Stromal cell of bone marrow (primary cell): ENCODE data around the gene SAMD14.

Experiments used
- DNase-seq: peaks from one replicate; pipeline ENCODE4 v3.0.0-alpha.2; 2012; ENCODE audit warnings: low read depth

Gene SAMD14

DNA sequence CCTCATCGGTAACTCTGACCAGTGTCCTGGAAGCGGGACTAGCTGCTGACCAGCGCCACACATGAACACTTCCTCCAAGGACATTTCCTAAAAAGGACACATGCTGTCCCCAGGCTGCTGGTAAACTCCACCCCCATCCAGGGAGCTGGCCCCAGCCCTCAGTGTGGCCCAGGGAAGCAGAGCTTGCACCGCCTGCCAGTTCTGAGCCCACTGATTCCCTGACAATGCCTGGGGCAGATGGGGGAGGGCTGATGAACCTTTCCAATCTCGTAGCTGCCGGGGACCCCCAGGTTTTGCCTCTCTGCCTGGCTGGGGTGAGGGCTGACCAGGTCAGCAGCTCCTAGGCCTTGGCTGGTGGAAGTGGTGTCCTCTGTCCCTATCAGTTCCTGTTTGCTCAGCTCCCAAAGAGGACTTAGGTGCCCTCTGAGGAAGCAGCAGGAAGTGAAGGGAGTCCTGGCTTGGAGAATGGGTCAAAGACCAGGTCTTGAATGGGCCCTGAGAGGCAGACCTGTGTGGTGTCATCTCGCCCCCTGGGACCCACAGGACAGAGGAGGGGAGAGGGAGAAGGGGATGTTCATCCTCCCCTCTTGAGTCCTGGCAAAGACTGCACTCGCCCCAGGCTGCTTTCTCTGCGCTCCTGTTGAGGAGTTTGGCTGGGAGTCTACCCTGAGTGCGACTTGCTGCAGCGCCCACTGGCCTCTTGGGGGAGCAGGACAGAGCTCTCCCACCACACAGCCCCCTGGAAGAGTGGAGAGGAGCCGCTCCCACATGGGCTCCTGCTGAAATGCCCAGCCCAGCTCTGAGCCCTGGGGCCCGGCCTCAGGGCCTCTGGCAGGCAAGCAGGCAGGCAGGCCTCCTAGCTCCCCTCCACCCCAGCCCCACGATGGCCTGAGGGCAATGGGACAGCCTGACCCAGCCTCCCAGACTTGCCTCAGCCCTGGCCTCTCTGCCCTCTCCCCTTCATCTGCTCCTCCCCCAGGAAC lies 18.0 kb downstream of the SAMD14 start:
- no peak for DNase-seq

DNA sequence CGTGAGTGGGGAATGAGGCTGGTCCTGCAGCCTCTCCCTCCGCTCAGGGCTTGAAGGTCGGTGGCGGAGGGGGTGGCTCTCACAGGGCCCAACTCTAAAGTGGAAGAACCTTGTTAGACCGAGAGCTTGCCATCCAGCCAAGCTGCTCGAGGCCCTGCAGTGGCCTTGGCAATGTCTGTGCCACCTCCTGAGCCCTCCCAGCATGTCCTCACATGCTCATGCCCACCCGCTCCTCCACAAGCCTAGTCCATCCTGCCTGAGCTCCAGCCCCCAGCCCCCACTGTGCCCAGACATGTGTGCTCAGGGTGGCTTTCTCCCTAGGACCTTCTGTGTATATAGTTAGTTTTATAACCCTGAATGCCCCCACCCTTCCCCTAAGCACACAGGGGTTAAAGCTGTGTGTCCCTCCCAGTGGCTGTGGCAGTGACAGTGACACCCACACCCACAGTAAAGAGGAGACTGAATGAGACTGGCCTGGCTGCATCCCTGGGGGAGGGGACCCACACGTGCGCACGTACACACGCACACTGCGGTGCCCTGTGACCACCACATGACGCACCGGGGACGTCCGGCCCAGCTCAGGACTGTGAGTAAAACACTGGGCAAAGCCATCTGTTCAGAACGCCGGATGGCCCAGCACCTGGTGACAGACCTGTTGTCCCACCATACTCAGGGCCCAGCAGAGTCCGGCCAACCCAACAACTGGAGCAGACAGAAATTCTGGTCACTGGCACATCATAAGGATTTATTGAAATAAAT lies 19.2 kb downstream of the SAMD14 start:
- DNase-seq = no peak

DNA sequence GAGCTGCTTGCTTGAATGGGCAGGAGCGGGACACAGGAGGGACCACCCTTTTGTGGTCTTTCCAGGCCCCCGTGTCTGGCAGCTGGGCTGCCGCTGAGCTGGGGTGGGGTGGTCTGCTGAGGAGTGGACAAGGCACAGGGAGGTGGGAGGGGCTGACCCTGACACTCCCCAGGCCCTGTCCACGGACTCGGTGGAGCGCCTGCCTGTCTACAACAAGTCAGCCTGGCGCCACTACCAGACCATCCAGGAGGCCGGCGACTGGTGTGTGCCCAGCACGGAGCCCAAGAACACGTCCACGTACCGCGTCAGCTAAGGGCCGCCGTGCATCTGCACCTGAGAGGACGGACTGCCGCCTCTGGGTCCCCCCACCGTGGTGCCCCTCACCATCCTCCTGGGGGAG lies 20.2 kb downstream of the SAMD14 start:
- no peak for DNase-seq

DNA sequence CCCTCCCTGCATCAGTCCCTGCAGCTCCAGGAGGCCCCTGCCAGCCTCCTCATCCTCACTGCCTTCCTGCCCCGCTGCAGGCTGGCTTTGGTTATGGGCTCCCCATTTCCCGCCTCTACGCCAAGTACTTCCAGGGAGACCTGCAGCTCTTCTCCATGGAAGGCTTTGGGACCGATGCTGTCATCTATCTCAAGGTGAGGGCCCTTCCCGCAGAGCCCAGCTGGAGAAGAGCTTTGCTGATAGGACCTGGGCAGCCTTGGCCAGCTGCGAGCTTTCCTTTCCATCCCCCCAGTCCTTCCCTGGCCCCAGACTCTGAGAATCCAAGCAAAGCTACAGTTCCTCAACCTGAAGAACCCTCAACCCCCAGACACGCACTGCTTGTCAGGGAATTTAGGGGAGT lies 20.8 kb downstream of the SAMD14 start:
- no peak for DNase-seq

DNA sequence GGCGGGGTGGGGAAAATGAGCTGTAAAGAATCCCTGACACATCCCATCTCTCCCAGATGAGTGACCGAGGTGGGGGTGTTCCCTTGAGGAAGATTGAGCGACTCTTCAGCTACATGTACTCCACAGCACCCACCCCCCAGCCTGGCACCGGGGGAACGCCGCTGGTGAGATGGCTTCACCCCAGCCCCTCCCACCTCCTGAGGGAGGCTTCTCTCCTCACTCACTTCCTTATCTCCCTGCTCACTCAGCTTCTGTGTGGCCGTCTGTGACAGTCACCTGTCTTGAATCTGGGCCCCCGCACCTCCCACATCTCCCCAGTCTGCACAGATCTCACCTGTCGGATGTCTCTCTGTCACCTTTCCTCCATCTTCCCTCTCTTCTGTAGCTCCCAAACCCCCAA lies 21.4 kb downstream of the SAMD14 start:
- DNase-seq = no peak

DNA sequence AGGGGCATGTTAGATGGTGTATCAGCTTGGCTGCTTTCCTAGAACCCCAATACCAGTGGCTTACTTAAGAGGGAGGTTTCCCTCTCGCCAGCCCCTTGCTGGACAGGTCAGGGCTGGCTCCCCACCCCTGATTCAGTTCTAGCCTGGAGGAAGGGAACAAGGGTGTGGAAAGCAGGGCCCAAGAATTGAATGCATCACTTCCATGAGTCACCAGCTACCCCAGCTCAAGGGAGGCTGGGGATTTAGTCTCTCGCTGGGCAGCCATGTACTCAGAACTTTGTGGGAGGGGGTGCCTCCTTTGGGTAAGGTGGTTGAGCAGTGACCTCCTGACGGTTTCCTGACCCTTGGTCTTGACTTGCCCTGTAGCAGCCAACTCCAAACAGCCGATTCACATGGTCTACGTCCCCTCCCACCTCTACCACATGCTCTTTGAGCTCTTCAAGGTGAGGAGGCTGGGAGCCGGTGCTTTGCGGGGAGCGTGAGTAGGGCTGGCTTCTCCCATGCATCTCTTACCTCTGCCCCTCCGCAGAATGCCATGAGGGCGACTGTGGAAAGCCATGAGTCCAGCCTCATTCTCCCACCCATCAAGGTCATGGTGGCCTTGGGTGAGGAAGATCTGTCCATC lies 22.1 kb downstream of the SAMD14 start:
- peak; percentile 41 for DNase-seq

DNA sequence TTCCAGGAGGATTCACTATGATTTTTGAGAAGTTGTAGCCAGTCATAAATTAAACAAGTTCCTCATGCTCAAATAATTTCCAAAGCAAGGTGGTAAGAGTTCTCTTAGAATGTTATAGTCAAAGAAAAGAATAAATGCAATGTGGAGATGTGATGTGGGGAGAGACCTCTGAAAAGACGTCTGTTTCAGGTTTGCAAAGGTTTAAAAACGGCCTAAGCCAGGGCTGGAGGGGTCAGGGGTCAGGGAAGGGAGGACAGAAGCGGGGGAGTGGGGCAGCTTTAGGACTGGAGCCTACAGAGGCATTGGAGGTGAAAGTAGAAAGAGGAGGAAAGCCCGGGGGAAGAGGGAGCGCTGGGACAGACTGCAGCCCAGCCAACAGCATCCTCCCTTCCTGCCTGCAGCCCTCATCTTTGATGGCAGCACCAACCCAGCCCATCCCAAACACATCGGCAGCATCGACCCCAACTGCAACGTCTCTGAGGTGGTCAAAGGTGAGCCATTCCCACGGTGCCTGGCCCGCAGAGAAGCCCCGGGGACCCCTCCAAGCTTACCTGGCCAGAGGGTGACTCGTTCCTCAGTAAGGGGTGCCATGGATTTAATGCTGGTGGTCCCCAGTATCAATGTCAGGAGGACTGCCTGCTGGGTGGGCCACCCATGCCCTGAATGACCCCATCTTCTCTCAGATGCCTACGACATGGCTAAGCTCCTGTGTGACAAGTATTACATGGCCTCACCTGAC lies 23.4 kb downstream of the SAMD14 start:
- no peak for DNase-seq

DNA sequence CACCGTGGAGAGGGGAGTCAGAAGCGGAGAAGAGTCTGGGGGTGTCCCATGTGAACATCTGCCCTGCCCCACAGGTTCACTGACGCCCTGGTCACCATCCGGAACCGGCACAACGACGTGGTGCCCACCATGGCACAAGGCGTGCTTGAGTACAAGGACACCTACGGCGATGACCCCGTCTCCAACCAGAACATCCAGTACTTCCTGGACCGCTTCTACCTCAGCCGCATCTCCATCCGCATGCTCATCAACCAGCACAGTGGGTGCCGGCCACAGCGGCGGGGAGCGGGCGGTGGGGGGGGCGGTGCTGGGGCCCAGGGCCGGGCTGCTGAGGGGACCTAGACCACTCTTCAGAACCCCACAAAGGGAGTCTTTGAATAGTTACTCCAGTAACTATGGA lies 24.1 kb downstream of the SAMD14 start:
- no peak for DNase-seq

DNA sequence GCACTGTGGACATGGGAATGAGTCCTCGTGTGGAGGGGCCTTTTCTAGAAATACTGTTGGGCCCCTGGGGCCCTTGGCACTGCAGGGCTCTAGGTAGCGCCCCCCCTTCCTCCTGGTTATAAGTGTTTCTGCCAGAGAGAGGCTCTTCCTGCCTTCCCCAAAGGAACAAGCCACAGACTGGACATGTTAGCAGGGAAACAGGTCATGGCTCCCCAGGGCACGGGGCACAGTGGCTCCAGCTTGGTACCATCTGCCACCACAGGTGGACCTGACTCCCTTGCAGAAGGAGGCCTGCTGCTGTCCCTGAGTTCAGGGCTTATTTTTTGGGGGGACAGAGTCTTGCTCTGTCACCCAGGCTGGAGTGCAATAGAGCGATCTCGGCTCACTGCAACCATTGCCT lies 26.0 kb downstream of the SAMD14 start:
- DNase-seq = no peak

DNA sequence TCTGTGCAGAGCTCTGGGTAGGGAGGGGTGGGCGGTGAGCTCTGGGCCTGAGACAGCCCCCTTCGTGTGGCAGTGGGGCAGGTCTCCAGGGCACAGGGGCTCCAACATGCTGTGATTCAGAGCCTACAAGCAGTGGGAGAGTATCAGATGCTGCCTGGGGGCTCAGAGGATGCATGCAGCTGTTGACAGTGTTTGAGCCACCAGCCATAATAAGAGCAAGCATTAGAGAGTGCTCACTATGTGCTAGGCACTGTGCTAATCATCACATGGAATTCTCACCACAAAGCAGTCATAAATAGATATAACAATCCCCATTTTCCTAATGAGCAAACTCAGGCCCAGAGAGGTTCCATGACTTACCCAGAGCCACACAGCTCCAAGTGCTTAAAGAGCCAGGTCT lies 26.7 kb downstream of the SAMD14 start:
- no peak for DNase-seq

DNA sequence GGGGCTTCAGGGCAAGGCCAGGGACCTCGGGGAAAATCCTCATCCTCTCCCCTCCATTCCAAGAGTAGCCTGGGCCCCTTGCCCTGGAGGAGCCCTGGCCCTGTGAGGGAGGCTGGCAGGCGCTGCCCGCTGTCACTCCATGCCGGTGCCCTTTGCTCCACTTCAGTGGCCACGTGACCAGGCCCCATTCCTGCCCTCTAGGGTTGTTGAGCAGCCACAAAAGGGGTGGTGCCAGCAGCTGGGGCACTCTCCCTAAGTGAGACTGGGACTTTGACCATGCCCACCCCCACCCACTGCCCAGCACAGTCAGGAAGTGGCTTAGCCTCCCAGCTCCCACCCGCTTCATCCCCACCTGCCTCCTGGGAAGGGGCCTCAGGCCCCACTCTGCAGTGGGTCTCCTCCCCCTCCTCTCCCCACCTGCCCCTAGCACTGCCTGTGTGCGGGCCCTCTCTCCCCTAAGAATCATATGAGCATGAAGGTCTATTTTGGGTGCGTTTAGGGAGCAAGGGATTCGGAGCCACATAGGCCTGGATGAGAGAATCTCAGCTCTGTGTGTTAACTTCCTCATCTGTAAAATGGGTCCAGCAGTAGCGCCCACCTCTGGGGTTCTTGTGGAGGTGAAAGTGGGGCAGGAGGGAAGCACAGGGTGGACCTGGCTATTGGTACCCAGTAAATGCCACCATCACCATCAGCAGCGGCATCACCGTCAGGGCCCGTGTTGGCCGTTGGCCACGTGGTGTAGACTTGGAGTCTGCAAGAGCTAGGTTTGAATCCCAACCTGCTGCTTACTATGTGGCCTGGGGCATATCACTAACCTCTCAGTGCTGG lies 27.6 kb downstream of the SAMD14 start:
- DNase-seq = no peak

DNA sequence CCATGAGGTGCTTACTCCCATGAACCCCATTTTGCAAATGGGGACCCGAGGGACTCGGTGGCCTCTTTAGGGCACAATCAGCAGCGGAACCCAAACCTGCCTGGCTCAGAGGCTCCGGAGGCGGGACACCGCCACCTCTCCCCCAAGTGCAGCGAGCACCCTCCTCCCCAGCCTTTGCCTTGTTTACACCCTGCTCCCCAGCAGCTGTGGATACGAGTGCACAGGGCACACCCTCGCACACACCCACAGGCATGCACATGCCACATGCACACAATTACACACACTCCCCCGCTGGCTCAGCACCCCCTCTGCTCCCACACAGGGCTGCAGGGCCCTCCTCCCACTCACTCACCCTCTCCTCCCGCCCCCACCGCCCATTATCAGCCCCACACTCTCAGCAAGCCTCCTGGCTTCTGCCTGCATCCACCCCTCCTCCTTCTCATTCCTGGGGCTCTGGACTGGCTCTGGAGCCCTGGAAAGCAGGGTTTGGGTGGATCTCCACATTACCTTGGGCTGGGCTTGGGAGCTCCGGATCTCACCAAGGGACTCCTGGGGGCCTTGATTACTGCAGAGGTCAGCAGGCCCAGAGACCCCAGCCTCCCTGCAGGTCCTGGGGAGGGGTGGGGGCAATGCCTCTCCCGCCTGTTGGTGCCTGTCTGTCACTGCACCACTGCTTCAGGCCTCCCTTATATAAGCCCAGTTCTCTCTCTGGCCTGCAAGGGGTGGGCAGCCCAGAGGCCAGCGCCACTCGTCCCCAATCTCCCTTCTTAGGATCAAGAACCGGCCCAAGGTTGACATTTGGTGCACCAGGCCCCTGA lies 28.4 kb downstream of the SAMD14 start:
- DNase-seq = no peak

DNA sequence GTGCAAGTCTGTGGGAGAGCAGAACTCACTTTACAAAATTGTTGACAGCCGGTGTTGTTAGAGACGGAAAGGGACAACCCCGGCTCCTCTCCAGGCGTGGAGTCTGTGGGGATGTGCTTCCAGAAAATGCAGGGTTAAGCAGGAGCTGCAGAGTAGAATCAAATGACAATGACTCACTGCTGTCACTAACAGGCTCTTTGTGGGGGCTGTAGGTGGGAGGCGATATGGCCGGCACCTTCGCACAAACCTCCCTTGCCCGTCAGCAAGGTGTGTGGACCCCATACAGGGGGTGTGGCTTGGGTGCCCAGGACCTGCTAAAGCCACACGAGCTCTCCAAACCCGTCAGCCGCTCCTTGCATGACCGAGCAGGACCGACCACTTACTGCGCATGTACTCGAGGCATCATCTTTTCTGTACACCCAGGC lies 29.0 kb downstream of the SAMD14 start:
- DNase-seq = no peak

DNA sequence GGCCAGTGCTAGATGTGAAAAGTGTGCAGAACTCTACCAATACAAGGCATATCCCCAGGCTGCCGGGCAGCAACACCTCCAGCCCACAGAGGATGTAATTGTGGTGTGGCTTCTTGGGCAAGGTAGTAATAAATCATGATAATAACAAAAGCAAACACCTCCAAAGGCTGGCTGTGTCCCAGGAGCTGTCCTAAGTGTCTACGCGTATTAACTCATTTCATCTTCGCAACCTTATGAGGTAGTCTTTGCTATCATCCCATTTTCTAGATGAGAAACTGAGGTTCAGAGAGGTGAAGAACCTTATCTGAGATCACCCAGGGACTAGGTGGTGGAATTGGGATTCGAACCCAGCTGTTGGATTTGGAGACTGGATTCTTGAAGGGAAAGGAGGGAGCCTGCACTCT lies 29.5 kb downstream of the SAMD14 start:
- no peak for DNase-seq

DNA sequence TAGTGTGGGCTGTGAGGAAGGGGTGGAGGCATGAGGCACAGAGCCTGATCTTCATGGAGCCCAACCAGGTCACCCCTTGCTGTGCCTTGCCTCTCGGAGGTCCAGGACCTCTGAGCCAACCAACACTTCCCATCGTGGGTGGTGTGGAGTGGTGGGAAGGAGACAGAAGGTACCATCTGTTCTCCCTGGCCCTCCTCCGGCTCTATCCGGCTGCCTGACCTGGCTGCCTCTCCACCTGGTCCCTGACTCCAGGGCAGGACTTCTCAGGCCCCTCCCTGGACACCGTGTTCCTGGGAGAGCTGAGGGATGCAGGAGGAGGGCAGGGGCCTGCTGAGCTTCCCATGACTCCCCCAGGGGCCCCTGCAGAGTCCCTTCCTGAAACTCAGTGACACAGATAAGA lies 31.0 kb downstream of the SAMD14 start:
- no peak for DNase-seq

DNA sequence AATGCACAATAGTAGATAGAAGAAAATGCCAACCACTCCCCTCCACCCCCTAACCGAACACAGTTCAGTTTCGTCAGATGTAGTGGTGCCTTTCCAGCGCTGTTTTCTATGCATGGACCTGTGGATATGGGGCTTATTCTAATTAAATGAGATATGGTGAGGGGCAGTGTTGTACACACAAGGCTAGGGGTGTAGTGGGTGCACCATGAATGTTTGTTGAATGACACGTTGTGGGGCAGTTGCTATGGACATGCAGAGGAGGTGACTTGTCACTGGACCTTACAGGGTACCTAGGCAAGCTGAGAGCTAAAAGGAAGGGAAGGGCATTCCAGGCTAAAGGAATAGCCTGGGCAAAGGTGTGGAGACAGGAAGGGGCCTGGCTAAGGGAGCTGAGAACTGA lies 31.4 kb downstream of the SAMD14 start:
- DNase-seq = no peak

DNA sequence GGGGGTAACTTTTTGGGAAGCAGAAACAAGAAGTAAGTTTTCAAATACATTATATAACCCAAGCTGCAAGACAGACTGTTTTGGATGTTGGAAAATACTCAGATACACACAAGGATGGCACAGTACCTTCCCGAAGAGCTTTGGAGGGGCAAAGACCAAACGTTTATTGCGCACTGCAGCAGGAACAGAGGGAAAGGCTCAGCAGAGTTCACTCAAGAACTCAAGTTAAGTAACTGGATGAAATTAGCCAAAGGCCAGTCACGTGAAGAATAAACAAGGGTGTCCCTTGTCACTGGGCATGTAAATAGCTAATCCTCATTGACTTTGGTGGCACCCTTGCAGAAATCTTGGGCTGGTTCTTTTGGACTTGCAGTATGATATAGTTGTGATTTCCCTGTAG lies 32.0 kb downstream of the SAMD14 start:
- DNase-seq = no peak

DNA sequence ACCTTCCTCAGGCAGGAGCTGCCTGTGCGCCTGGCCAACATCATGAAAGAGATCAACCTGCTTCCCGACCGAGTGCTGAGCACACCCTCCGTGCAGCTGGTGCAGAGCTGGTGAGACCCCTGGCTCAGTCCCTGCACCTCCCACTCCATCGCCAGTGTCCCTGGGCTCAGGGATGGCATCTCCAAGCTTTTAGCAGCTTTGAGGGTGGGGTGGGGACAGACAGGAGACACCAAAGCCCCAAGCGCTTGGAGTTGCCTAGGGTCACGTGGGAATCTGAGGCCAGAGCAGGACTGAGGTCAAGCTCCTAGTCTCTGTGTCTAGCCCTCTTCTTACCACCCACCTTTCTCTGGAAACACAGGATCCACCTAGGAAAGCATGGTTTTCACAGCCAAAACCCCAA lies 32.5 kb downstream of the SAMD14 start:
- DNase-seq = no peak

DNA sequence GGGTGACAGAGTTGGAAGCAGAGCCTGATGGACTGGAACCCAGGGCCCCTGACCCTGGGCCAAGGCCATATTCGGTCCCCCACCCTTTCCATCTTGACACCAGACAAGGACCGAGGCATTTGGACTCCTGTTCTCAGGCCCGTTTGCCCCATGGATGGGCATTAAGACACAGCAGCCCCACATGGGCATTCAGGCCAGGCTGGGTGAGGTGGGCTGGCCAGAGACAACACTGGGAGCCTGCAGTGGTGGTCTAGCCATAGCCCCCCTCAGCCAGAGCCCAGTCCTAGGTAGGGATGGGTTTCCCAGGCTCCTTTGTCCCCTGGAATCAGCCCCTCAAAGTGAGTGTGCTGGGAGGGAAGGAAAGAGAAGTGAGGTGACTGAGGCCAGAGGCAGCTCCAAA lies 33.2 kb downstream of the SAMD14 start:
- DNase-seq = no peak

DNA sequence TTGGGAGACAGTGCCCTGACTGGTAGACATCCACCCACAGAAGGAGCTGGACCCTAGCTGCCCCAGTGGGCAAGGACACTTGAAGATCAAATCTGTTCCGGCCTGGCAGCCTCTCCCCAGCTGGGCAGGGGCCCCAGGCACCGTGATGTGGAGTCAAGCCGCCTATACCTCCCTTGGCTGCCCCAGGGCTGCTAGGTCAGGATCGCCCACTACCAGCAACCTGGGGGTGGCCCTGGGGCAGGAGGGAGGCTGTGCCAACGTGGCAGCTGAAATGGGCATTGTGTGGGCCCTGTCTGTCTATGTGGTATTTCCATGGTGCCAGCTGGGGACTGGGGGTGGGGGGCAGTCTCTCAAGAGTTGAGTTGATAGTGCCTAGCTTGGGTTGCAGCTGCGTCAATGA lies 33.9 kb downstream of the SAMD14 start:
- no peak for DNase-seq
